K562 (cell line): ENCODE data around the gene LSS. TPM values are rescaled to one million over a fixed set of nuclear protein-coding genes. Genes with fewer than 3 reads are reported as not detected.

Source experiments
- ATAC-seq: fragments of 200-7000 bp; cut with Tn5 transposase; 3 replicates; pipeline ENCODE4 v1.9.1; 2020; ENCODE audit warnings: moderate library complexity
- BruUV-seq: library from RNA; stranded (reverse); fragments of 400-500 nt; replicated peaks from 2 replicates; lab custom pipeline; 2021; lab: Mats Ljungman, UMichigan
- CTCF ChIA-PET: fragments of 300-600 bp; formaldehyde crosslinking; extraction: SDS; loops from one replicate; lab custom pipeline; 2021; ENCODE audit warnings: low intra/inter-chr PET ratio; lab: Yijun Ruan, JAX
- POLR2A ChIA-PET: fragments of 300-600, 350-650 bp; sonication (Branson Sonifier 250); formaldehyde crosslinking; extraction: SDS; loops from one replicate; lab custom pipeline; 2021; ENCODE audit warnings: antibody characterized with exemption, inconsistent platforms; lab: Yijun Ruan, JAX
- DNase-seq, 4 experiments: peaks; one replicate each; pipeline versions ENCODE4 v3.0.0 to v3.0.0-alpha.2; 2011 to 2018; ENCODE audit warnings: low spot score in 3 of 4, mixed read lengths in 3 of 4; ENCODE audit errors: extremely low read depth in 1 of 4
- FAIRE-seq: peaks from 2 replicates; lab custom pipeline; 2011; peaks lifted over from hg19 to GRCh38; lab: Jason Lieb, UNC
- H2AFZ ChIP-seq: 2 replicates; pipeline ENCODE4 v1.6.0; 2011; ENCODE audit warnings: low read depth, low read length, control low read depth, inconsistent platforms
- H3K27ac ChIP-seq: fragments of 200-600 bp; 3 replicates; pipeline ENCODE4 v1.8.0; 2011; ENCODE audit warnings: low read depth, mild to moderate bottlenecking, control low read depth, inconsistent platforms, low read length, moderate library complexity, mixed read lengths; ENCODE audit errors: extremely low read depth
- H3K27me3 ChIP-seq, 2 experiments: fragments of 300-600 bp in 1 of 2; 2 replicates in 1 of 2; 3 replicates in 1 of 2; pipeline versions ENCODE4 v1.6.0 to v1.8.0; 2011; ENCODE audit warnings: inconsistent platforms in 2 of 2, low read length in 2 of 2, mild to moderate bottlenecking in 1 of 2, mixed read lengths in 1 of 2, moderate library complexity in 1 of 2; ENCODE audit not compliant: control insufficient read depth in 2 of 2, insufficient read depth in 2 of 2
- H3K36me3 ChIP-seq: fragments of 300-600 bp; 3 replicates; pipeline ENCODE4 v1.8.0; 2011; ENCODE audit warnings: mild to moderate bottlenecking, low read length, inconsistent platforms; ENCODE audit not compliant: control insufficient read depth, insufficient read depth
- H3K4me1 ChIP-seq, 2 experiments: fragments of 200-600 bp in 1 of 2; replicated peaks in 1 of 2; 2 replicates in 1 of 2; 3 replicates in 1 of 2; pipeline versions ENCODE4 v1.5.1 to v1.8.0; 2011; ENCODE audit warnings: inconsistent platforms in 2 of 2, low read length in 2 of 2, mild to moderate bottlenecking in 1 of 2, mixed read lengths in 1 of 2, moderate library complexity in 1 of 2; ENCODE audit not compliant: control insufficient read depth in 2 of 2, insufficient read depth in 2 of 2
- H3K4me2 ChIP-seq: 2 replicates; pipeline ENCODE4 v1.6.1; 2011; ENCODE audit warnings: low read length, control low read depth, inconsistent platforms, mixed read lengths; ENCODE audit not compliant: insufficient read depth
- H3K4me3 ChIP-seq: fragments of 200-600 bp; sonication (generic), shearing (Covaris generic); 2 replicates; pipeline ENCODE4 v1.5.1; 2016; ENCODE audit warnings: control low read depth, inconsistent platforms
- H3K79me2 ChIP-seq: fragments of 200-600 bp; 3 replicates; pipeline ENCODE4 v1.8.0; 2011; ENCODE audit warnings: low read length, inconsistent platforms; ENCODE audit not compliant: control insufficient read depth, insufficient read depth
- H3K9ac ChIP-seq, 2 experiments: 2 replicates each; pipeline versions ENCODE4 v1.6.0 to v1.6.1; 2011; ENCODE audit warnings: low read depth in 2 of 2, low read length in 2 of 2, control low read depth in 1 of 2, inconsistent platforms in 1 of 2, mild to moderate bottlenecking in 1 of 2, mixed read lengths in 1 of 2; ENCODE audit not compliant: insufficient read depth in 1 of 2
- H3K9me1 ChIP-seq: one replicate; pipeline ENCODE4 v1.6.0; 2011; ENCODE audit warnings: inconsistent platforms, mild to moderate bottlenecking, low read length, moderate library complexity; ENCODE audit not compliant: control insufficient read depth, insufficient read depth
- H3K9me3 ChIP-seq: replicated peaks from 2 replicates; pipeline ENCODE4 v1.5.1; 2011; ENCODE audit warnings: low read depth, low read length, inconsistent platforms; ENCODE audit not compliant: control insufficient read depth, insufficient read depth
- H4K20me1 ChIP-seq: replicated peaks from 2 replicates; pipeline ENCODE4 v1.6.1; 2011; ENCODE audit warnings: low read length, inconsistent platforms, mixed read lengths; ENCODE audit not compliant: control insufficient read depth, insufficient read depth
- EGR1 ChIP-seq: fragments of 450-650 bp; conservative IDR thresholded peaks from 2 replicates; pipeline ENCODE4 v1.6.1; 2017; ENCODE audit warnings: mild to moderate bottlenecking
- FIP1L1 ChIP-seq: fragments of 200-400 bp; formaldehyde crosslinking; IDR thresholded peaks from 2 replicates; pipeline ENCODE4 v1.6.1; 2018; ENCODE audit warnings: mild to moderate bottlenecking, low read depth, low read length; ENCODE audit not compliant: poor library complexity, severe bottlenecking
- HMGN3 ChIP-seq: IDR thresholded peaks from 2 replicates; pipeline ENCODE4 v1.6.1; 2011; ENCODE audit warnings: borderline replicate concordance, low read depth, mild to moderate bottlenecking, mixed read lengths, low read length; ENCODE audit not compliant: insufficient read length; ENCODE audit errors: extremely low read depth
- NR2C2 ChIP-seq, 2 experiments: fragments of 200-800 bp in 1 of 2; sonication (Bioruptor generic) in 1 of 2; sonication (generic) in 1 of 2; formaldehyde crosslinking in 1 of 2; IDR thresholded peaks; 2 replicates each; pipeline versions ENCODE4 v1.6.1 to v1.8.0; 2016 to 2022; ENCODE audit warnings: mild to moderate bottlenecking in 1 of 2, missing compliant biosample characterization in 1 of 2, missing genetic modification characterization in 1 of 2, missing genetic modification reagents in 1 of 2
- OTX1 ChIP-seq: fragments of 450-650 bp; formaldehyde crosslinking; IDR thresholded peaks from 2 replicates; pipeline ENCODE4 v1.4.0; 2022; ENCODE audit warnings: mild to moderate bottlenecking
- POLR2AphosphoS5 ChIP-seq: IDR thresholded peaks from 2 replicates; pipeline ENCODE4 v1.6.1; 2011; ENCODE audit warnings: mild to moderate bottlenecking, low read depth, low read length, moderate library complexity; ENCODE audit not compliant: control insufficient read depth, insufficient read depth
- POLR2G ChIP-seq: fragments of 200-400 bp; formaldehyde crosslinking; IDR thresholded peaks from 2 replicates; pipeline ENCODE4 v1.6.1; 2017; ENCODE audit warnings: low read depth, mild to moderate bottlenecking, antibody characterized with exemption, low read length, moderate library complexity
- PTTG1 ChIP-seq: fragments of 450-650 bp; IDR thresholded peaks from 2 replicates; pipeline ENCODE4 v1.6.1; 2016; ENCODE audit warnings: low read depth, mild to moderate bottlenecking, missing genetic modification characterization, missing compliant biosample characterization
- RBFOX2 ChIP-seq: fragments of 200-400 bp; formaldehyde crosslinking; IDR thresholded peaks from 2 replicates; pipeline ENCODE4 v1.6.1; 2017; ENCODE audit warnings: low read depth, mild to moderate bottlenecking, low read length, moderate library complexity
- ZNF764 ChIP-seq: fragments of 250-450 bp; sonication (Bioruptor Pico); IDR thresholded peaks from 2 replicates; pipeline ENCODE4 v1.4.0; 2020; ENCODE audit warnings: low read depth, mild to moderate bottlenecking, moderate library complexity
- WGBS: fragments of 100-300 bp; shearing (Covaris generic); methylation state at CpG from one replicate; pipeline ENCODE4 v1.1.6; 2016; ENCODE audit warnings: low coverage, mixed read lengths; ENCODE audit not compliant: insufficient coverage; ENCODE audit errors: missing lambda C conversion rate; 5-methylcytosine and 5-hydroxymethylcytosine counted together
- in situ Hi-C: fragments of 300-500 bp; cut with MboI; formaldehyde crosslinking; loops from 4 replicates; pipeline ENCODE4 v1.15.0; 2018; ENCODE audit warnings: inconsistent platforms, mixed read lengths
- intact Hi-C: fragments of 100-400 bp; cut with micrococcal nuclease; formaldehyde crosslinking; loops from 2 replicates; pipeline ENCODE4 v1.14.2; 2022
- polyA plus RNA-seq, 8 experiments: library from polyadenylated mRNA; depleted of rRNA in 4 of 8; stranded (reverse) in 5 of 8; unstranded in 3 of 8; fragments of >200 nt; fragmentation: Nextera tagmentation in 2 of 8; fragmentation: Illumina TruSeq in 1 of 8; extraction: Ambion mirVana in 2 of 8; extraction: Trizol in 1 of 8; gene quantifications; 2 replicates each; pipeline versions ENCODE4 v1.2.1 to v1.2.3, GENCODE V29; 2011 to 2014; ENCODE audit warnings: inconsistent platforms in 1 of 8, missing spikeins in 1 of 8
- total RNA-seq, 7 experiments: library from RNA; depleted of rRNA in 6 of 7; stranded (reverse); fragments of >200 nt in 6 of 7; fragmentation: Illumina TruSeq in 2 of 7; extraction: Trizol in 2 of 7; gene quantifications; 2 replicates each; pipeline versions ENCODE4 v1.2.1 to v1.2.3, GENCODE V29; 2011 to 2021; ENCODE audit warnings: low replicate concordance in 1 of 7
- TF ChIP-seq, protein P1 (sequence below): fragments of 250-450 bp; sonication (Bioruptor Pico); IDR thresholded peaks from 2 replicates; pipeline ENCODE4 v1.4.0; 2020; ENCODE audit warnings: mild to moderate bottlenecking
- TF ChIP-seq, protein P2 (sequence below): fragments of 450-650 bp; IDR thresholded peaks from 2 replicates; pipeline ENCODE4 v1.7.0; 2016; ENCODE audit warnings: borderline replicate concordance

Gene LSS
- total and polyA plus RNA-seq, 9 of the 15 experiments (the other 6 are each of a cell fraction or from before 2014, with no cell fraction given): 2.2 to 89.5 (median 37.4) TPM

DNA sequence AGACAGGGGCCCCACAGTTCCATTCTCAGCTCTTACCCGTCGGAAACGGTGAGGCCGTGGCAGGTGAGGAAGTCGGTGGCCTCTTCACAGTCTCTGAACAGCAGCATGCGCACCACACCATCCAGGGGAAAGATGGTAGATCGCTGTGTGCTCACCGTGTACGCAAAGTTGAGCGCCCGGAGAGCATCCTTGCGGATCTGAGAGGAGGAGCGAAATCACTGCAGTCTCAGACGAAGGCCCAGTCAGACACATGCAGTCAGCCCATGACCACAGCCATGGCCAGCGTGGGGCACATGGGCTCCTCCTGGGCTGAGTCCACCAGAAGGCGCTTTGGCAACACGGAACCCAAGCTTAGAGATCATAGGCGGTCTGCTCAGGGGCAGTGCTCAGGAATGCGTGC lies 38.4 kb upstream of the LSS start (continued):
- TF ChIP-seq, protein P1, sequence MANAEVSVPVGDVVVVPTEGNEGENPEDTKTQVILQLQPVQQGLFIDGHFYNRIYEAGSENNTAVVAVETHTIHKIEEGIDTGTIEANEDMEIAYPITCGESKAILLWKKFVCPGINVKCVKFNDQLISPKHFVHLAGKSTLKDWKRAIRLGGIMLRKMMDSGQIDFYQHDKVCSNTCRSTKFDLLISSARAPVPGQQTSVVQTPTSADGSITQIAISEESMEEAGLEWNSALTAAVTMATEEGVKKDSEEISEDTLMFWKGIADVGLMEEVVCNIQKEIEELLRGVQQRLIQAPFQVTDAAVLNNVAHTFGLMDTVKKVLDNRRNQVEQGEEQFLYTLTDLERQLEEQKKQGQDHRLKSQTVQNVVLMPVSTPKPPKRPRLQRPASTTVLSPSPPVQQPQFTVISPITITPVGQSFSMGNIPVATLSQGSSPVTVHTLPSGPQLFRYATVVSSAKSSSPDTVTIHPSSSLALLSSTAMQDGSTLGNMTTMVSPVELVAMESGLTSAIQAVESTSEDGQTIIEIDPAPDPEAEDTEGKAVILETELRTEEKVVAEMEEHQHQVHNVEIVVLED (CRISPR knock-in tag): no peak
- no peak for TF ChIP-seq ZNF764 (CRISPR knock-in tag)

DNA sequence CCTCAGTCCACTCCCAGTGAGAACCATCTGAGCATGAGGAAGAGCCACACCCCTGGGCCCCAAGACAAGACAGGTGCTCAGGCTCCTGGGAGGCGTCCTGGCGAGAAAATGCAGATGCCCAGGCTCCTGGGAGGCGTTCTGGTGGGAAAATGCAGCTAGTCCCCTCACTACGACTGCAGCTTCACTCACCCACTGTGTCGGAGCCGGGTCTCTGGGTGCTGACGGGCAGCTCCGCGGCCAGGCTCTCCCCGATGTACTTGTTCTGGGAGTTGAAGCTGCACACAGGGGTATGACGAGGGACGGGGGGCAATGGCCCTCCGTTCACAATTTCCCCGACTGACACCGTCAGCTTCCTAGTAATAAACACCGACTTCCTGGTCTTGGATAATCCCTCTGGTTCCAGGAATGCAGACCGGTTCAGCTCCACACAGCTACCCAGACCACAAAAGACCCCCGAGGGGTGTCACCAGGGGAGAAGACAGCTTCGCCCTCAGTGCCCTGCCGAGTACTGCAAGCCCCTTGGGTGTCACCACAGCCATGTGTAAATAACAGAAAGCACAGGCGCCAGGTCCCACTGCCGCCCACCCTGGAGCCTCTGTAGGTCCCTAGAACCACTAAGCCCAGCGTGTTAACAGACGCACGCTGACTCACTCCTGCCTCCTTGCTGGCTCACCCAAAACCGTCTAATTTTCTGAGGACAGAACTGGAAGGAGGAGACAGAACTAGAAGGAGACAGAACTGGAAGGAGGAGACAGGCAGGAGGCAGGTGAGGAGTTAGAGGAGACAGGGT lies 37.4 kb upstream of the LSS start:
- ATAC-seq: no peak; the same call in 2 of the 3 replicates
- BruUV-seq: no TSS peak
- intact Hi-C loops: no loop called here
- H3K4me1 ChIP-seq: peaks cover 0 to 22% of the 10 kb centered on the region in 2 experiments; a peak in 3 of 5 replicates
- WGBS: 88% methylated on average over 25 of the region's 26 CpGs
- no peak overlapping the region for H3K4me3 ChIP-seq
- no peak for DNase-seq
- H3K9ac ChIP-seq: peak overlapping the region in 1 of 2 experiments; percentile 70; a peak in 2 of 4 replicates
- TF ChIP-seq HMGN3 (peak; percentile 33), EGR1 (0 out of 2 replicates have a peak, but pooled peaks have one; percentile 8), OTX1 (CRISPR knock-in tag) (no peak), PTTG1 (tag) (no peak), POLR2G (peak; percentile 67; the same call in 1 of the 2 replicates), NR2C2 (CRISPR knock-in tag; IDR thresholded peaks at IDR 0.05) (no peak), NR2C2 (tag; IDR thresholded peaks at IDR 0.05) (no peak), RBFOX2 (peak; percentile 37), FIP1L1 (no peak), POLR2AphosphoS5 (peak; percentile 5; the same call in 1 of the 2 replicates)
- TF ChIP-seq, protein P2, sequence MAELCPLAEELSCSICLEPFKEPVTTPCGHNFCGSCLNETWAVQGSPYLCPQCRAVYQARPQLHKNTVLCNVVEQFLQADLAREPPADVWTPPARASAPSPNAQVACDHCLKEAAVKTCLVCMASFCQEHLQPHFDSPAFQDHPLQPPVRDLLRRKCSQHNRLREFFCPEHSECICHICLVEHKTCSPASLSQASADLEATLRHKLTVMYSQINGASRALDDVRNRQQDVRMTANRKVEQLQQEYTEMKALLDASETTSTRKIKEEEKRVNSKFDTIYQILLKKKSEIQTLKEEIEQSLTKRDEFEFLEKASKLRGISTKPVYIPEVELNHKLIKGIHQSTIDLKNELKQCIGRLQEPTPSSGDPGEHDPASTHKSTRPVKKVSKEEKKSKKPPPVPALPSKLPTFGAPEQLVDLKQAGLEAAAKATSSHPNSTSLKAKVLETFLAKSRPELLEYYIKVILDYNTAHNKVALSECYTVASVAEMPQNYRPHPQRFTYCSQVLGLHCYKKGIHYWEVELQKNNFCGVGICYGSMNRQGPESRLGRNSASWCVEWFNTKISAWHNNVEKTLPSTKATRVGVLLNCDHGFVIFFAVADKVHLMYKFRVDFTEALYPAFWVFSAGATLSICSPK: no peak
- TF ChIP-seq, all 486 proteins: peak for 5
- FAIRE-seq: no peak
- no peaks in the 10 kb centered on the region for H3K27me3 ChIP-seq
- no peaks in the 10 kb centered on the region for H3K9me3 ChIP-seq
- POLR2A ChIA-PET: interaction anchor here (0.6 to 2.8 kb wide), 6 partner anchors 9 to 26 kb away, joined by 3 to 16 read pairs (median 5); no protein-coding TSS in a partner anchor
- 0 out of 2 replicates have a peak, but pooled peaks cover 8% of the 10 kb centered on the region for H4K20me1 ChIP-seq
- peaks cover 7% of the 10 kb centered on the region for H3K9me1 ChIP-seq
- H3K27ac ChIP-seq: no peak overlapping the region
- no peak overlapping the region for H3K4me2 ChIP-seq
- H2AFZ ChIP-seq: no peak overlapping the region
- H3K79me2 ChIP-seq: no peaks in the 10 kb centered on the region
- CTCF ChIA-PET: no interaction called here
- peaks cover 88% of the 10 kb centered on the region for H3K36me3 ChIP-seq
- in situ Hi-C loops: no loop called here
